HL-60 (cell line): ENCODE measurements around the gene SMC4.

Experiments used
- DNase-seq, 2 experiments: peaks; one replicate each; pipeline ENCODE4 v3.0.0-alpha.2; 2010 to 2020; ENCODE audit warnings: low read depth in 1 of 2, low spot score in 1 of 2
- H3K27ac ChIP-seq: fragments of 250-450 bp; sonication (Bioruptor Pico); replicated peaks from 2 replicates; pipeline ENCODE4 v1.5.1; 2020; ENCODE audit warnings: mild to moderate bottlenecking, moderate library complexity
- H3K27me3 ChIP-seq: fragments of 250-450 bp; sonication (Bioruptor Pico); 2 replicates; pipeline ENCODE4 v1.5.1; 2021; ENCODE audit warnings: mild to moderate bottlenecking, moderate library complexity; ENCODE audit not compliant: insufficient read depth, poor library complexity, severe bottlenecking
- H3K4me3 ChIP-seq: replicated peaks from 2 replicates; pipeline ENCODE4 v1.5.1; 2011; ENCODE audit warnings: mild to moderate bottlenecking, control low read depth, low read length; ENCODE audit not compliant: insufficient read depth
- GABPA ChIP-seq: IDR thresholded peaks from 2 replicates; pipeline ENCODE4 v1.6.1; 2012; ENCODE audit warnings: low read depth
- POLR2AphosphoS5 ChIP-seq: IDR thresholded peaks from 2 replicates; pipeline ENCODE4 v1.6.1; 2012; ENCODE audit warnings: low read depth
- REST ChIP-seq: IDR thresholded peaks from 2 replicates; pipeline ENCODE4 v1.6.1; 2012; ENCODE audit warnings: low read depth; ENCODE audit not compliant: insufficient replicate concordance
- SPI1 ChIP-seq: IDR thresholded peaks from 2 replicates; pipeline ENCODE4 v1.6.1; 2012; ENCODE audit warnings: low read depth, mild to moderate bottlenecking, borderline replicate concordance
- TF ChIP-seq, protein P1 (sequence below): IDR thresholded peaks from one replicate; pipeline ENCODE4 v1.5.1; 2011; ENCODE audit warnings: low read length, control low read depth, inconsistent platforms; ENCODE audit not compliant: insufficient read depth

Gene SMC4

GRCh38 chr3:160384639-160385318 lies 14.7 kb upstream of the SMC4 start:
- DNase-seq = no peak
- Histone ChIP-seq H3K27ac (no peak overlapping the region), H3K4me3 (no peak overlapping the region), H3K27me3 (no peaks in the 10 kb centered on the region)
- TF ChIP-seq REST (no peak), POLR2AphosphoS5 (no peak), SPI1 (no peak), GABPA (no peak)
- TF ChIP-seq, protein P1, sequence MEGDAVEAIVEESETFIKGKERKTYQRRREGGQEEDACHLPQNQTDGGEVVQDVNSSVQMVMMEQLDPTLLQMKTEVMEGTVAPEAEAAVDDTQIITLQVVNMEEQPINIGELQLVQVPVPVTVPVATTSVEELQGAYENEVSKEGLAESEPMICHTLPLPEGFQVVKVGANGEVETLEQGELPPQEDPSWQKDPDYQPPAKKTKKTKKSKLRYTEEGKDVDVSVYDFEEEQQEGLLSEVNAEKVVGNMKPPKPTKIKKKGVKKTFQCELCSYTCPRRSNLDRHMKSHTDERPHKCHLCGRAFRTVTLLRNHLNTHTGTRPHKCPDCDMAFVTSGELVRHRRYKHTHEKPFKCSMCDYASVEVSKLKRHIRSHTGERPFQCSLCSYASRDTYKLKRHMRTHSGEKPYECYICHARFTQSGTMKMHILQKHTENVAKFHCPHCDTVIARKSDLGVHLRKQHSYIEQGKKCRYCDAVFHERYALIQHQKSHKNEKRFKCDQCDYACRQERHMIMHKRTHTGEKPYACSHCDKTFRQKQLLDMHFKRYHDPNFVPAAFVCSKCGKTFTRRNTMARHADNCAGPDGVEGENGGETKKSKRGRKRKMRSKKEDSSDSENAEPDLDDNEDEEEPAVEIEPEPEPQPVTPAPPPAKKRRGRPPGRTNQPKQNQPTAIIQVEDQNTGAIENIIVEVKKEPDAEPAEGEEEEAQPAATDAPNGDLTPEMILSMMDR = no peak

DNA sequence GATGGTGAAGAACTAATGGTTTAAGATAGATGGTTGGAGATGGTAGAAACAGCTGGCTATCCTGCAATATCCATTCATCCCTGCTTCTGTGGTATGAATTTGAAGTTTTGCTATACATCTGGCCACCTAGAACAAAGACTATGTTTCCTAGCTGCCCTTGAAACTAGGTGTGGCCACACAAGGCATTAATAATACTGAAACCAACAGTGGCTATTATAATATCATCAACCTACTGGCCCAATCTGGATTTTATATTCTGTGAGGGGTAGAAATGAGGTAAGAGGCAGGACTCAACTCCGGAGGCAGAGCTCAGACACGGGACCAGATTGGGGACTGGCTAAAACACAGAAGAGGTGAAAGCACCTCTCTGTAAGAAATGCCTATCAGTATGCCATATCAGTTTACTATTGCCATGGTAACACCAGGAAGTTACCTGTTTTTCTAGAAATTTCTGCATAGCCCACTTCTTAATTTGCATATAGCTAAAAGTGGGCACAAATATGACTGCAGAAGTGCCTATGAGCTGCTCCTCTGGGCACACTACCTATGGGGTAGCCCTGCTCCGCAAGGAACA lies 8.8 kb upstream of the SMC4 start:
- H3K4me3 ChIP-seq = no peak overlapping the region
- no peak for TF ChIP-seq REST
- TF ChIP-seq GABPA = no peak
- TF ChIP-seq SPI1 = no peak
- TF ChIP-seq POLR2AphosphoS5 = no peak
- TF ChIP-seq, protein P1 = no peak
- H3K27ac ChIP-seq = no peak overlapping the region
- DNase-seq = no peak
- H3K27me3 ChIP-seq = no peaks in the 10 kb centered on the region

DNA sequence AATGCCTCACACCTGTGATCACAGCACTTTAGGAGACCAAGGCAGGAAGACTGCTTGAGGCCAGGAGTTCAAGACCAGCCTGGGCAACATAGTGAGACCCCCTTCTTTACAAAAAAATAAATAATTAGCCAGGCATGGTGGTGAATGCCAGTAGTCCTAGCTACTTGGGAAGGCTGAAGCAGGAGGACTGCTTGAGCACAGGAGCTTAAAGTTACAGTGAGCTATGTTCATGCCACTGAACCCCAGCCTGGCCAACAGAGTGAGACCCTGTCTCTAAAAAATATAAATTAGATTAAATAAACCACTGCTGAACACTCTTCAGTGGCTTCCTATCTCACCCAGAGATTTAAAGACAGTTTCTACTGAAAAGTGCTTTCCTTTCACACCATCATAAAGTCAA lies 6.7 kb upstream of the SMC4 start:
- no peak overlapping the region for H3K27ac ChIP-seq
- no peak overlapping the region for H3K4me3 ChIP-seq
- H3K27me3 ChIP-seq = no peaks in the 10 kb centered on the region
- DNase-seq = no peak
- no peak for TF ChIP-seq SPI1
- no peak for TF ChIP-seq REST
- no peak for TF ChIP-seq POLR2AphosphoS5
- no peak for TF ChIP-seq GABPA
- TF ChIP-seq, protein P1 = no peak
